Loucy (cell line): ENCODE results near the gene XXYLT1.

ENCODE experiments used
- EZH2phosphoT487 ChIP-seq: fragments of 200-600 bp; IDR thresholded peaks from 2 replicates; pipeline ENCODE4 v1.6.1; 2018; ENCODE audit warnings: antibody characterized with exemption, mild to moderate bottlenecking, moderate library complexity, borderline replicate concordance
- TF ChIP-seq, protein P1 (sequence below): fragments of 200-600 bp; sonication (generic); conservative IDR thresholded peaks from 2 replicates; pipeline ENCODE4 v1.5.1; 2014; ENCODE audit warnings: mild to moderate bottlenecking, antibody characterized with exemption, low read length

DNA sequence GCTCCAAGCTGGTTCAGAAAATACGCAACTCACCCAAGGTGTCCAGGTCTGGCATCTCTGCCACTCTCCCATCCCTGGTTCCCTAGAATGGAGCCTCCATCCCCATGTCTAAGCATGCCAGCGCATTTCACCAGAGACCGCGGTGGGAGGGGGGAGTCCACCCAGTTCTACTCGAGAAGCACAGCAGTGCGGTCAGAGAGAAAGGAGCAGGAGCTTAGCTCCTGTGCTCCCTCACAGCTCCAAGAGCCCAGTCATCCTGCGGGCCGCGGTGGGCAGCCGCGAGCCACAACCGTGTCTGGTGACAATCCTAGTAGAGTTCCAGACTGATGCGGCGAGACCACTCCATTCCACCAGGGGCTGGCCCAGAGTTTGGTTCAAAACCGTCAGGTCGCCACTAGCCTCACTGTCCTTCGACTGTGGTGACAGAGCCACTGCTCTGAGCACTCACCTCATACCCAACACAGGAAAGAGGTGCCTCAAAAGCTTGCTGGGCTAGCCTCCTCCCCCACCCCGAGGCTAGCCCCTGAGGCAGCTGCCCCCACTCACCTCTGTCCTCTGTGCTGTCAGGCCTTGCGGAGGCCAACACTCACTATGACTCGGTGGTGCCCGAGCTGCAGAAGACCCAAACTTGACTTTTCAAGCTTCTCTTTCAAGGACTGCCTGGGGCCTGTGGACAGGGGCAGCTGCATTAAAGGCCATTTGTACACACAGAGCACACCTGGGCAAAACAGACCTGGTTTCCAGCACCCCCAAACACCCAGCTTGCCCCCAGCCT, 185.4 kb downstream of the XXYLT1 start:
- TF ChIP-seq, protein P1, sequence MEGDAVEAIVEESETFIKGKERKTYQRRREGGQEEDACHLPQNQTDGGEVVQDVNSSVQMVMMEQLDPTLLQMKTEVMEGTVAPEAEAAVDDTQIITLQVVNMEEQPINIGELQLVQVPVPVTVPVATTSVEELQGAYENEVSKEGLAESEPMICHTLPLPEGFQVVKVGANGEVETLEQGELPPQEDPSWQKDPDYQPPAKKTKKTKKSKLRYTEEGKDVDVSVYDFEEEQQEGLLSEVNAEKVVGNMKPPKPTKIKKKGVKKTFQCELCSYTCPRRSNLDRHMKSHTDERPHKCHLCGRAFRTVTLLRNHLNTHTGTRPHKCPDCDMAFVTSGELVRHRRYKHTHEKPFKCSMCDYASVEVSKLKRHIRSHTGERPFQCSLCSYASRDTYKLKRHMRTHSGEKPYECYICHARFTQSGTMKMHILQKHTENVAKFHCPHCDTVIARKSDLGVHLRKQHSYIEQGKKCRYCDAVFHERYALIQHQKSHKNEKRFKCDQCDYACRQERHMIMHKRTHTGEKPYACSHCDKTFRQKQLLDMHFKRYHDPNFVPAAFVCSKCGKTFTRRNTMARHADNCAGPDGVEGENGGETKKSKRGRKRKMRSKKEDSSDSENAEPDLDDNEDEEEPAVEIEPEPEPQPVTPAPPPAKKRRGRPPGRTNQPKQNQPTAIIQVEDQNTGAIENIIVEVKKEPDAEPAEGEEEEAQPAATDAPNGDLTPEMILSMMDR: no peak
- no peak for TF ChIP-seq EZH2phosphoT487
